ENCODE data around the gene PGA4.
"Not testable (repeated sequence)": the region's sequence is repeated elsewhere in the genome, so short reads cannot be mapped to it uniquely, and the experiment has no call there.

GRCh38 chr11:61249201-61249600 lies 27.1 kb downstream of the PGA4 start:
- TF ChIP-seq RFX5 (IDR thresholded peaks at IDR 0.05; ENCODE audit: low read depth, low read length); ZBTB33 (CRISPR knock-in tag; IDR thresholded peaks at IDR 0.05); CTCF (IDR thresholded peaks at IDR 0.05 in 2 of 3, conservative IDR thresholded peaks at IDR 0.05 in 1 of 3; ENCODE audit: insufficient read depth in 2 of 3, low read depth in 1 of 3, low read length in 3 of 3); PRPF4 (IDR thresholded peaks at IDR 0.05; ENCODE audit: insufficient read depth, low read depth, low read length, poor library complexity, severe bottlenecking); SMC3 (conservative IDR thresholded peaks at IDR 0.05; ENCODE audit: insufficient read depth, low read depth, low read length); TEAD2 (tag; IDR thresholded peaks at IDR 0.05); CEBPG (CRISPR knock-in tag; IDR thresholded peaks at IDR 0.05); CEBPG (tag; conservative IDR thresholded peaks at IDR 0.05 in 1 of 2, IDR thresholded peaks at IDR 0.05 in 1 of 2); PREB (CRISPR knock-in tag; IDR thresholded peaks at IDR 0.05); ZNF263 (CRISPR knock-in tag; IDR thresholded peaks at IDR 0.05; ENCODE audit: borderline replicate concordance); SIN3B (IDR thresholded peaks at IDR 0.05; ENCODE audit: low read depth); ZNF512 (tag; IDR thresholded peaks at IDR 0.05): not testable (repeated sequence)
- TF ChIP-seq, protein P1, sequence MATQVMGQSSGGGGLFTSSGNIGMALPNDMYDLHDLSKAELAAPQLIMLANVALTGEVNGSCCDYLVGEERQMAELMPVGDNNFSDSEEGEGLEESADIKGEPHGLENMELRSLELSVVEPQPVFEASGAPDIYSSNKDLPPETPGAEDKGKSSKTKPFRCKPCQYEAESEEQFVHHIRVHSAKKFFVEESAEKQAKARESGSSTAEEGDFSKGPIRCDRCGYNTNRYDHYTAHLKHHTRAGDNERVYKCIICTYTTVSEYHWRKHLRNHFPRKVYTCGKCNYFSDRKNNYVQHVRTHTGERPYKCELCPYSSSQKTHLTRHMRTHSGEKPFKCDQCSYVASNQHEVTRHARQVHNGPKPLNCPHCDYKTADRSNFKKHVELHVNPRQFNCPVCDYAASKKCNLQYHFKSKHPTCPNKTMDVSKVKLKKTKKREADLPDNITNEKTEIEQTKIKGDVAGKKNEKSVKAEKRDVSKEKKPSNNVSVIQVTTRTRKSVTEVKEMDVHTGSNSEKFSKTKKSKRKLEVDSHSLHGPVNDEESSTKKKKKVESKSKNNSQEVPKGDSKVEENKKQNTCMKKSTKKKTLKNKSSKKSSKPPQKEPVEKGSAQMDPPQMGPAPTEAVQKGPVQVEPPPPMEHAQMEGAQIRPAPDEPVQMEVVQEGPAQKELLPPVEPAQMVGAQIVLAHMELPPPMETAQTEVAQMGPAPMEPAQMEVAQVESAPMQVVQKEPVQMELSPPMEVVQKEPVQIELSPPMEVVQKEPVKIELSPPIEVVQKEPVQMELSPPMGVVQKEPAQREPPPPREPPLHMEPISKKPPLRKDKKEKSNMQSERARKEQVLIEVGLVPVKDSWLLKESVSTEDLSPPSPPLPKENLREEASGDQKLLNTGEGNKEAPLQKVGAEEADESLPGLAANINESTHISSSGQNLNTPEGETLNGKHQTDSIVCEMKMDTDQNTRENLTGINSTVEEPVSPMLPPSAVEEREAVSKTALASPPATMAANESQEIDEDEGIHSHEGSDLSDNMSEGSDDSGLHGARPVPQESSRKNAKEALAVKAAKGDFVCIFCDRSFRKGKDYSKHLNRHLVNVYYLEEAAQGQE (IDR thresholded peaks at IDR 0.05; ENCODE audit: borderline replicate concordance), result not testable (repeated sequence)
- TF ChIP-seq, protein P1 (CRISPR knock-in tag; IDR thresholded peaks at IDR 0.05; ENCODE audit: low read depth), result not testable (repeated sequence)

Measured in K562 (cell line).